Mesothelial cell of epicardium (in vitro differentiated cells): ENCODE results near the gene TICAM2. TPM values are rescaled to one million over a fixed set of nuclear protein-coding genes. Genes with fewer than 3 reads are reported as not detected.

ENCODE experiments used
- DNase-seq, 2 experiments: peaks; one replicate each; pipeline ENCODE4 v3.0.0; 2021; ENCODE audit warnings: low spot score in 2 of 2; ENCODE audit not compliant: unreplicated experiment in 2 of 2
- H3K27ac Mint-ChIP-seq: 2 replicates; pipeline ENCODE4 v1.8.0; 2021; ENCODE audit warnings: mixed read lengths
- H3K27me3 Mint-ChIP-seq: 2 replicates; pipeline ENCODE4 v1.8.0; 2021; ENCODE audit warnings: low read depth, mixed read lengths
- H3K36me3 Mint-ChIP-seq: 2 replicates; pipeline ENCODE4 v1.8.0; 2021; ENCODE audit warnings: mixed read lengths
- H3K4me1 Mint-ChIP-seq: 2 replicates; pipeline ENCODE4 v1.8.0; 2021; ENCODE audit warnings: mixed read lengths
- H3K4me3 Mint-ChIP-seq: 2 replicates; pipeline ENCODE4 v1.8.0; 2021; ENCODE audit warnings: mild to moderate bottlenecking, moderate library complexity, mixed read lengths
- H3K9me3 Mint-ChIP-seq: 2 replicates; pipeline ENCODE4 v1.8.0; 2021; ENCODE audit warnings: mixed read lengths
- CTCF ChIP-seq: fragments of 200-600 bp; sonication (generic); IDR thresholded peaks from one replicate; pipeline ENCODE4 v1.5.0; 2021; ENCODE audit warnings: antibody characterized with exemption; ENCODE audit not compliant: unreplicated experiment
- total RNA-seq: library from RNA; stranded (reverse); gene quantifications from 3 replicates; pipeline ENCODE4 v1.2.1, GENCODE V29; 2021

The TICAM2 gene
- total RNA-seq, 1 donor from 2014 or later: 2.1 TPM

GRCh38 chr5:115607935-115608334 lies 5.7 kb upstream of the TICAM2 start:
- no peak for TF ChIP-seq CTCF
- no peak for DNase-seq
- no peaks in the 10 kb centered on the region for H3K4me1 Mint-ChIP-seq
- no peak overlapping the region for H3K4me3 Mint-ChIP-seq
- H3K9me3 Mint-ChIP-seq: peaks cover 3% of the 10 kb centered on the region
- H3K27me3 Mint-ChIP-seq: no peaks in the 10 kb centered on the region
- H3K27ac Mint-ChIP-seq: no peak overlapping the region
- peaks cover 22% of the 10 kb centered on the region for H3K36me3 Mint-ChIP-seq

GRCh38 chr5:115605436-115605835 lies 3.2 kb upstream of the TICAM2 start:
- no peak for DNase-seq
- no peak for TF ChIP-seq CTCF
- Mint-ChIP-seq H3K4me1 (peaks cover 5% of the 10 kb centered on the region), H3K27me3 (no peaks in the 10 kb centered on the region), H3K36me3 (peaks cover 21% of the 10 kb centered on the region), H3K27ac (no peak overlapping the region), H3K9me3 (peaks cover 3% of the 10 kb centered on the region), H3K4me3 (no peak overlapping the region)

GRCh38 chr5:115602591-115603125 lies 379 bp upstream of the TICAM2 start:
- no peak for DNase-seq
- Mint-ChIP-seq H3K9me3 (peaks cover 3% of the 10 kb centered on the region), H3K27me3 (no peaks in the 10 kb centered on the region), H3K27ac (peak overlapping the region; percentile 91), H3K36me3 (peaks cover 19% of the 10 kb centered on the region), H3K4me3 (peak overlapping the region; percentile 64), H3K4me1 (peaks cover 15% of the 10 kb centered on the region)
- TF ChIP-seq CTCF: no peak

- no peak for DNase-seq
- peaks cover 15% of the 10 kb centered on the region for H3K4me1 Mint-ChIP-seq
- no peaks in the 10 kb centered on the region for H3K27me3 Mint-ChIP-seq
- TF ChIP-seq CTCF: no peak
- peaks cover 15% of the 10 kb centered on the region for H3K36me3 Mint-ChIP-seq
- H3K4me3 Mint-ChIP-seq: peak overlapping the region; percentile 34
- no peak overlapping the region for H3K27ac Mint-ChIP-seq
- peaks cover 3% of the 10 kb centered on the region for H3K9me3 Mint-ChIP-seq
These were observed 1.5 kb downstream of the TICAM2 start for GRCh38 chr5:115600766-115601165.

GRCh38 chr5:115599924-115600323 lies 2.4 kb downstream of the TICAM2 start:
- peaks cover 17% of the 10 kb centered on the region for H3K4me1 Mint-ChIP-seq
- no peak for TF ChIP-seq CTCF
- H3K27me3 Mint-ChIP-seq: no peaks in the 10 kb centered on the region
- H3K4me3 Mint-ChIP-seq: no peak overlapping the region
- peaks cover 3% of the 10 kb centered on the region for H3K9me3 Mint-ChIP-seq
- H3K36me3 Mint-ChIP-seq: peaks cover 13% of the 10 kb centered on the region
- no peak overlapping the region for H3K27ac Mint-ChIP-seq
- no peak for DNase-seq

GRCh38 chr5:115599502-115599901 lies 2.8 kb downstream of the TICAM2 start:
- Mint-ChIP-seq H3K9me3 (peaks cover 3% of the 10 kb centered on the region), H3K4me3 (no peak overlapping the region), H3K4me1 (peaks cover 18% of the 10 kb centered on the region), H3K27me3 (no peaks in the 10 kb centered on the region), H3K27ac (no peak overlapping the region), H3K36me3 (peaks cover 12% of the 10 kb centered on the region)
- no peak for TF ChIP-seq CTCF
- no peak for DNase-seq
